GM18951 (cell line): Measurements from ENCODE around the gene TCF19.

Experiments used
- POLR2A ChIP-seq: IDR thresholded peaks from 4 replicates; pipeline ENCODE4 v1.6.1; 2011; ENCODE audit warnings: mild to moderate bottlenecking; ENCODE audit not compliant: insufficient read length, insufficient read depth; ENCODE audit errors: extremely low read depth
- in situ Hi-C: fragments of 300-500 bp; cut with MboI; formaldehyde crosslinking; loops from one replicate; pipeline ENCODE4 v1.12.0; 2022; ENCODE audit warnings: low sequenced_read_pairs, mixed read lengths, inconsistent platforms; ENCODE audit not compliant: unreplicated experiment

Gene TCF19, protein sequence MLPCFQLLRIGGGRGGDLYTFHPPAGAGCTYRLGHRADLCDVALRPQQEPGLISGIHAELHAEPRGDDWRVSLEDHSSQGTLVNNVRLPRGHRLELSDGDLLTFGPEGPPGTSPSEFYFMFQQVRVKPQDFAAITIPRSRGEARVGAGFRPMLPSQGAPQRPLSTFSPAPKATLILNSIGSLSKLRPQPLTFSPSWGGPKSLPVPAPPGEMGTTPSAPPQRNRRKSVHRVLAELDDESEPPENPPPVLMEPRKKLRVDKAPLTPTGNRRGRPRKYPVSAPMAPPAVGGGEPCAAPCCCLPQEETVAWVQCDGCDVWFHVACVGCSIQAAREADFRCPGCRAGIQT

GRCh38 chr6:31158140-31158862 is at the start of gene TCF19:
TSS of gene TCF19 (plus strand) at chr6:31158589. CDS start at chr6:31159470, 881 bp downstream.
- in situ Hi-C loops = no loop called here
- peak; percentile 60 for TF ChIP-seq POLR2A

DNA sequence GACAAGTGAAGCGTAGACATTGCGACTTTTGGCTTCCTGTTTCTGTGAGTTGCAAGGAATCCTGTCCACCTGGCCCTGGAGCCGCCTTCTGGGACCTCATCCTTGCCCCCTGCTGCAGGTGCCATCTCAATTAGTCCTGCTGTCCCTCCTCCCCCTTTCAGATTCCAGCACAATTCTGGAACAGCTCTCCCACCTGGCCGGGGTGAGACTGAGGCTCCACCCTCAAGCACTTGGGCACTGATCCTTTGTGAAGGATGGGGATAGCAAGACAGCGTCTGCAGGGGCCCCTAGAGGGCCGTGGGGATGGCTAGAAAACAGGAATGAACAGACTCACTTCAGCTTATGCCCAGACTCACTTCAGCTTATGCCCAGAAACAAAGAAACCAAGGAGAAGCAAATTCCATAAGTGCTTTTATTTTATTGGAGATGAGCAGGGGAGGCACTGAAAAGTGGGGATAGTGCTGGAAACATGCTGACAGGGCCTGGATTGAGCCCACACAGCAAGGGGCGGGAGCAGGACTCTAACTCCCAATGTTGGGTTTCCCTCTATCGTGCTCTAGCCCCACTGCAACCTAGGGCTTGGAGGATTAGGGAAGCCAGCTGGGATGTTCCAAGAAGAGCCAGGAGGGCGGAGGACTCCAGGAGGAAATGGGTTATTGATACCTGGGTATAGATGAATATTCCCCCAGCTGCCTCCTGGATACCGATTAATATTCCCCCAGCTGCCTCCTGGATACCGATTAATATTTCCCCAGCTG is 47.4 kb upstream of the TCF19 start:
- in situ Hi-C loops = no loop called here

DNA sequence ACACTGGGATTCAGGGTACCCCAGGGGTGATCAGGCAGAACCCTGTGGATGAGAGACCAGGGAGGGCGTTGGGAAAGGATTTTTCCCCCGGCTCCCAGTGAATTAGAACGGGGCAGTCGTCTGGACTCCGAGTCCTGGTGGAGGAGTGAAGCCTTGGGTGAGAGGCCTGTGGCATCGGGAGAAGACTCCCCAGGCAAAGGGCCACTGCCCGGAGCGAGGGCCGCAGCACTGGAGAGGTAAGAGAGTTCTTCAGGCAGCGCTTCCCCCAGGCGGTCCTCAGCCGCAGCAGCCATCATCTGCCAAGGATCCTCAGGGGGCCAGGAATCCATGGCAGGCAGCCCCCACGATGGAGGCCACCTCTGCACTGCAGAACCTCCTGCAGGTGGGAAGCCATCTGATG is 46.7 kb upstream of the TCF19 start:
- TF ChIP-seq POLR2A = no peak
- in situ Hi-C loops = no loop called here

More for the DNA sequence above, 47.4 kb upstream of the TCF19 start:
- TF ChIP-seq POLR2A = no peak

- in situ Hi-C loops = no loop called here
- TF ChIP-seq POLR2A = no peak
Measured at GRCh38 chr6:31112478-31112877, 45.9 kb upstream of the TCF19 start, which contains the start of gene C6orf15. TSS of gene C6orf15 (minus strand) at chr6:31112575. CDS start at chr6:31112555, 20 bp downstream.

GRCh38 chr6:31113861-31114540 is 44.4 kb upstream of the TCF19 start:
- in situ Hi-C loops = no loop called here
- TF ChIP-seq POLR2A = no peak

DNA sequence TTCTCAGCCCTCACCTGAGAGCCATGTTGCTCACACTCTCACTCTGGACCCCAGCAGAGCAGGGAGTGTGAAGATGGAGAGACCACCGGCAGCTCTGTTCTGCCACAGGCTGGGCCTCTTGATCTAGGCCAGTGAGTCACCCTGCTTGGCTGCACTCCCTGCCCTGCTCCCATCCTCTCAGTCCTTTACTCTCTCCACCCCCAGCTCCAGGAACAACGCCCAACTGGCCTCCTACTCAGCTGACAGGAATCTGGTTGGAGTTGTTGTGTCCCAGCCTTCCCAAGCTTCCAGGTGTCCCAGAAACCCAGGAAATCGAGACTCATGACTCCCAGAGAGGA is 43.9 kb upstream of the TCF19 start, which contains the start of gene PSORS1C1:
TSS of gene PSORS1C1 (plus strand) at position 260 of the 338 bp plus-strand sequence. CDS start 14,833 bp downstream, outside the sequence.
- in situ Hi-C loops = no loop called here
- TF ChIP-seq POLR2A = no peak

DNA sequence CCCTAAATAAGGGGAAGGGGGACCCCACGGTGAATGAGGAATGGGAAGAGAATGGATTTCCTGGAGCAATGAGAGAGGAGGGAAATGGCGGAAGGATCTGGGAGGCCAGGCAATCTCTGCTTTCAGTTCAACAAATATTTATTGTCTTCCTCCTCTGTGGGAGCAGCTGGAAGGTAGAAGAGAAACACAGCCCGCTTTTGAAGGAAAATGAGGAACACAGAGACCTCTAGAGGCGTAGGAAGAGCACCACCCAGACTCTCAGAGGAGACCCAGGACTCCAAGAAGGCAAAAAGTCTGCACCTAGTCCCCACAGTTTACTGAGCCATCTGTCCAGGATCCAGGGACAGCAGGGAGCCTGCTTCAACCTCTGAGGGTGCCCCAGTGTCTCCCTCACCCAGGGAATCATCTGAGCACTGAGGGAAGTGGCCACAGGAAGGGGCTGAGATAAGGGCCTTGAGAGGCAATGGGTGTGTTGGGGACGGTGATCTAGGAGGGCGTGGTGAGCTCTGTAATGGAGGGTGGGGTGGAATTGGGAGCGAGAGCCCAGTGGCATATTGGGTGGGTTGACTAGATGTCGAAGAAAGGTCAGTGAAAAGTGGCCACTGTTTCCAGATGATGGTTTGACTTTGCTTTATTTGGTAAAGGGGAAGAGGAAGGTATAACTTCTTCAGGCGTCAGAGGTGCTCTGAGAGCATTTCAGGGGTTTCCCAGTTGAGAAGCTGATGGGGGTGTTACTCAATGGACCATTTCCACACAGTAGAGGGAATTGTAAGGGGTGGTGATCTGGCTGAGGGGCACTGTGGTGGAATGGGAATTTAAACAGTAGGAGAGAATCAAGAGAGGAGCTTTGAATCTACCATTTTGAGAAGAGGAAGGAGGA is 43.2 kb upstream of the TCF19 start:
- in situ Hi-C loops = no loop called here
- no peak for TF ChIP-seq POLR2A

- in situ Hi-C loops = no loop called here
- no peak for TF ChIP-seq POLR2A
Measured at GRCh38 chr6:31115941-31116560, 42.3 kb upstream of the TCF19 start.

DNA sequence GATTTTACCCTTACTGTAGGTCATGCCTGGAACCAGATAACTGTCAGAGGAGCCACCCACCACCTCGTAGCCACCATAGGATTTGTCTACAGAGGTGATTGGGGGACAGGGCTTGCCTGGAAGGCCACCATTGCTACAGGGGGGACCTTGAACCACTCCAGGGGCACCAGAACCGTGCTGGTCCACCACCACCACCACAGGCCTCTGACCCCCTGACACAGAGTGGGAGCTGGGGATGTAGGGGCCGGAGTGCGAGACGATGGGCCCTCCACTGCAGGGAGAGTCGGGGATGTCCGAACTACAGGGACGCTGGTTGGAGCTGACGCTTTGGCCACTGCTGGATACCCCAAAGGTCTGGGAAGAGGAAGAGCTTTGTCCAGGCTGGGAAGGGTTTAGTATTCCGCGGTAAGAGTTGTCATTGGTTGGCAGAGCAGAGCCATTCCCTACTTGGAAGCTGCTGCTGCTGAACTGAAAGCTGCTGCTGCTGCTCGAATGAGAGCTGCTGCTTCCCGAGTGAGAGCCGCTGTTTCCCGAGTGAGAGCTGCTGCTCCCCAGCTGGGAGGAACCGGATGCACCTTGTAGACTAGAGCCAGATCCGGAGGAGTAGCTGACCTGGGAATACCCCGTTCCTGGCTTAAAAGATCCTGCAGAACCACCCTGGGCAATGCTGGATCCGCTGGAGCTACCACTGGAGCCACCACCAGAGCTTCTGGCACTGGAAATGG is 41.6 kb upstream of the TCF19 start:
- TF ChIP-seq POLR2A = no peak
- in situ Hi-C loops = no loop called here

DNA sequence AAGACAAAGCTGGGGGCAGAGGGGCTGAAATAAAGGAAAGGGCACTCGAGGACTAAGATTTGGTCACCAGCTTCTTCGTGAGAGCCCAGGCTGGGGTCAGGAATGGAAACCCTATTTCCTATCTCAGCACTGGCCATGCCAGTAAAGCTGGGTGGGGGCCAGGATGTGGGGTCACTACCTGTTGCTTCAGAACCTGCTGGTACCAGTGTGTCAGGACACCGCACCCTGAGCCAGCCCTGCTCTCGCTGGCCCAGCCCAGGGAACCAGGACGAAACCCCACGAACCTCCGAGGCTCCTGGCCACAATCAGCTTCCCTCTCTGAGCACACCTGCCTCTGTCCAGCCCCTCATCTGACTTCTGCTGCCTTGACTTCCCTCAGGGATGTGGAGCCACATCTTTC is 40.2 kb upstream of the TCF19 start:
- no peak for TF ChIP-seq POLR2A
- in situ Hi-C loops = no loop called here
